ENCODE results near the gene DOCK9.

The DOCK9 gene

GRCh38 chr13:98842858-98843481 lies 134.9 kb downstream of the DOCK9 start:
- no peak overlapping the region for H3K27ac ChIP-seq
- TF ChIP-seq CTCF (conservative IDR thresholded peaks at IDR 0.05), result peak; percentile 97

GRCh38 chr13:98842070-98842469 lies 135.8 kb downstream of the DOCK9 start:
- no peak for TF ChIP-seq CTCF (conservative IDR thresholded peaks at IDR 0.05)
- H3K27ac ChIP-seq, result no peak overlapping the region

GRCh38 chr13:98839856-98840769 lies 137.8 kb downstream of the DOCK9 start:
- 0 out of 2 replicates have a peak overlapping the region, but pooled peaks have one; percentile 7 for H3K27ac ChIP-seq
- peak; percentile 97 for TF ChIP-seq CTCF (conservative IDR thresholded peaks at IDR 0.05)

GRCh38 chr13:98838776-98839175 lies 139.1 kb downstream of the DOCK9 start:
- no peak for TF ChIP-seq CTCF (conservative IDR thresholded peaks at IDR 0.05)

GRCh38 chr13:98837896-98838295 lies 140.0 kb downstream of the DOCK9 start:
- TF ChIP-seq CTCF (conservative IDR thresholded peaks at IDR 0.05), result no peak

More at GRCh38 chr13:98838776-98839175, 139.1 kb downstream of the DOCK9 start:
- no peak overlapping the region for H3K27ac ChIP-seq

GRCh38 chr13:98835156-98835555 lies 142.7 kb downstream of the DOCK9 start:
- H3K27ac ChIP-seq, result peak overlapping the region; percentile 49
- no peak for TF ChIP-seq CTCF (conservative IDR thresholded peaks at IDR 0.05)

More at GRCh38 chr13:98837896-98838295, 140.0 kb downstream of the DOCK9 start:
- H3K27ac ChIP-seq, result no peak overlapping the region

GRCh38 chr13:98834254-98834960 lies 143.5 kb downstream of the DOCK9 start:
- peak overlapping the region; percentile 49 for H3K27ac ChIP-seq
- no peak for TF ChIP-seq CTCF (conservative IDR thresholded peaks at IDR 0.05)

Measured in VCaP (cell line).